ENCODE results near the gene DAB1.

The DAB1 gene

GRCh38 chr1:57407928-57408327 is 15.9 kb downstream of the DAB1 start:
- no peak overlapping the region for H3K4me3 ChIP-seq (ENCODE audit: low read length in 2 of 2)
- peaks cover 4 to 5% of the 10 kb centered on the region in 2 donors for H3K4me1 ChIP-seq (ENCODE audit: control insufficient read depth in 2 of 2, insufficient read depth in 1 of 2, low read depth in 1 of 2, low read length in 2 of 2)
- H3K27me3 ChIP-seq (ENCODE audit: control insufficient read depth in 3 of 3, insufficient read depth in 3 of 3, low read depth in 1 of 3, low read length in 3 of 3), result no peaks in the 10 kb centered on the region
- peaks cover 2% of the 10 kb centered on the region for H3K79me1 ChIP-seq (ENCODE audit: low read depth, low read length)
- no peak overlapping the region for H2BK5ac ChIP-seq (ENCODE audit: low read length)
- no peak overlapping the region for H3K4ac ChIP-seq (ENCODE audit: low read length)
- no peak overlapping the region for H3K18ac ChIP-seq (ENCODE audit: low read length)
- WGBS, 2 donors (ENCODE audit: extremely low coverage in 2 of 2, insufficient read length in 2 of 2, insufficient replicate concordance in 1 of 2), result no CpG with 5 or more reads among the region's 4 CpGs
- H2BK120ac ChIP-seq (ENCODE audit: low read depth, low read length), result no peak overlapping the region
- DNase-seq (ENCODE audit: low spot score), result no peak
- H2BK15ac ChIP-seq (ENCODE audit: low read length), result no peak overlapping the region
- H4K91ac ChIP-seq (ENCODE audit: low read depth, low read length, poor library complexity), result no peak overlapping the region
- no peak overlapping the region for H4K8ac ChIP-seq (ENCODE audit: low read depth, low read length)
- no peak overlapping the region for H2AK5ac ChIP-seq (ENCODE audit: low read depth, low read length)
- no peak overlapping the region for H3K9ac ChIP-seq (ENCODE audit: low read depth, low read length, poor library complexity)
- no peak overlapping the region for H3K4me2 ChIP-seq (ENCODE audit: insufficient read depth, low read length, poor library complexity, severe bottlenecking)
- no peak overlapping the region for H3K23ac ChIP-seq (ENCODE audit: low read depth, low read length, poor library complexity)
- no peak overlapping the region for H2AFZ ChIP-seq (ENCODE audit: low read length)
- peaks cover 0 to 8% of the 10 kb centered on the region in 2 donors for H3K9me3 ChIP-seq (replicated peaks in 1 of 2; ENCODE audit: control insufficient read depth in 2 of 2, insufficient read depth in 1 of 2, low read depth in 1 of 2, low read length in 2 of 2)
- no peak overlapping the region for H3K14ac ChIP-seq (ENCODE audit: low read length)
- no peak overlapping the region for H3K27ac ChIP-seq (replicated peaks; ENCODE audit: low read length)
- no peaks in the 10 kb centered on the region for H3K36me3 ChIP-seq (replicated peaks in 1 of 2; ENCODE audit: control insufficient read depth in 2 of 2, insufficient read depth in 2 of 2, low read length in 2 of 2)
- no peak overlapping the region for H2BK12ac ChIP-seq (ENCODE audit: low read length)

GRCh38 chr1:57406428-57406970 is 17.4 kb downstream of the DAB1 start:
- Histone ChIP-seq H3K4me1 (ENCODE audit: control insufficient read depth in 2 of 2, insufficient read depth in 1 of 2, low read depth in 1 of 2, low read length in 2 of 2) (peaks cover 4 to 5% of the 10 kb centered on the region in 2 donors), H3K4me3 (ENCODE audit: low read length in 2 of 2) (no peak overlapping the region), H3K14ac (ENCODE audit: low read length) (no peak overlapping the region), H2BK15ac (ENCODE audit: low read length) (no peak overlapping the region), H2AK5ac (ENCODE audit: low read depth, low read length) (no peak overlapping the region), H3K23ac (ENCODE audit: low read depth, low read length, poor library complexity) (no peak overlapping the region), H4K91ac (ENCODE audit: low read depth, low read length, poor library complexity) (no peak overlapping the region), H3K9me3 (replicated peaks in 1 of 2; ENCODE audit: control insufficient read depth in 2 of 2, insufficient read depth in 1 of 2, low read depth in 1 of 2, low read length in 2 of 2) (no peaks in the 10 kb centered on the region), H2AFZ (ENCODE audit: low read length) (no peak overlapping the region), H3K4me2 (ENCODE audit: insufficient read depth, low read length, poor library complexity, severe bottlenecking) (no peak overlapping the region), H4K8ac (ENCODE audit: low read depth, low read length) (no peak overlapping the region), H3K9ac (ENCODE audit: low read depth, low read length, poor library complexity) (no peak overlapping the region), H3K27me3 (ENCODE audit: control insufficient read depth in 3 of 3, insufficient read depth in 3 of 3, low read depth in 1 of 3, low read length in 3 of 3) (no peaks in the 10 kb centered on the region), H3K27ac (replicated peaks; ENCODE audit: low read length) (no peak overlapping the region), H2BK12ac (ENCODE audit: low read length) (no peak overlapping the region), H3K36me3 (replicated peaks in 1 of 2; ENCODE audit: control insufficient read depth in 2 of 2, insufficient read depth in 2 of 2, low read length in 2 of 2) (no peaks in the 10 kb centered on the region), H2BK120ac (ENCODE audit: low read depth, low read length) (no peak overlapping the region), H3K4ac (ENCODE audit: low read length) (no peak overlapping the region), H3K18ac (ENCODE audit: low read length) (no peak overlapping the region), H2BK5ac (ENCODE audit: low read length) (no peak overlapping the region), H3K79me1 (ENCODE audit: low read depth, low read length) (peaks cover 2% of the 10 kb centered on the region)
- WGBS, 2 donors (ENCODE audit: extremely low coverage in 2 of 2, insufficient read length in 2 of 2, insufficient replicate concordance in 1 of 2), result no CpG with 5 or more reads among the region's 2 CpGs
- DNase-seq (ENCODE audit: low spot score), result no peak

- Histone ChIP-seq H3K9ac (ENCODE audit: low read depth, low read length, poor library complexity) (no peak overlapping the region), H3K14ac (ENCODE audit: low read length) (no peak overlapping the region), H3K18ac (ENCODE audit: low read length) (no peak overlapping the region), H3K23ac (ENCODE audit: low read depth, low read length, poor library complexity) (no peak overlapping the region), H4K91ac (ENCODE audit: low read depth, low read length, poor library complexity) (no peak overlapping the region), H4K8ac (ENCODE audit: low read depth, low read length) (no peak overlapping the region), H2BK15ac (ENCODE audit: low read length) (no peak overlapping the region), H2AFZ (ENCODE audit: low read length) (no peak overlapping the region), H3K4me2 (ENCODE audit: insufficient read depth, low read length, poor library complexity, severe bottlenecking) (no peak overlapping the region), H3K9me3 (replicated peaks in 1 of 2; ENCODE audit: control insufficient read depth in 2 of 2, insufficient read depth in 1 of 2, low read depth in 1 of 2, low read length in 2 of 2) (no peaks in the 10 kb centered on the region), H3K79me1 (ENCODE audit: low read depth, low read length) (no peaks in the 10 kb centered on the region), H3K4ac (ENCODE audit: low read length) (no peak overlapping the region), H3K27me3 (ENCODE audit: control insufficient read depth in 3 of 3, insufficient read depth in 3 of 3, low read depth in 1 of 3, low read length in 3 of 3) (no peaks in the 10 kb centered on the region), H3K36me3 (replicated peaks in 1 of 2; ENCODE audit: control insufficient read depth in 2 of 2, insufficient read depth in 2 of 2, low read length in 2 of 2) (no peaks in the 10 kb centered on the region), H2BK5ac (ENCODE audit: low read length) (no peak overlapping the region), H3K4me3 (ENCODE audit: low read length in 2 of 2) (no peak overlapping the region), H2BK120ac (ENCODE audit: low read depth, low read length) (no peak overlapping the region), H2AK5ac (ENCODE audit: low read depth, low read length) (no peak overlapping the region), H3K4me1 (ENCODE audit: control insufficient read depth in 2 of 2, insufficient read depth in 1 of 2, low read depth in 1 of 2, low read length in 2 of 2) (peaks cover 4 to 5% of the 10 kb centered on the region in 2 donors), H3K27ac (replicated peaks; ENCODE audit: low read length) (no peak overlapping the region), H2BK12ac (ENCODE audit: low read length) (no peak overlapping the region)
- no CpG with 5 or more reads among the region's 3 CpGs for WGBS, 2 donors (ENCODE audit: extremely low coverage in 2 of 2, insufficient read length in 2 of 2, insufficient replicate concordance in 1 of 2)
- DNase-seq (ENCODE audit: low spot score), result no peak
Measured at GRCh38 chr1:57404884-57405283, 19.0 kb downstream of the DAB1 start.

- no peak overlapping the region for H2BK120ac ChIP-seq (ENCODE audit: low read depth, low read length)
- H3K4ac ChIP-seq (ENCODE audit: low read length), result no peak overlapping the region
- H4K8ac ChIP-seq (ENCODE audit: low read depth, low read length), result no peak overlapping the region
- H3K14ac ChIP-seq (ENCODE audit: low read length), result no peak overlapping the region
- no peak overlapping the region for H2BK5ac ChIP-seq (ENCODE audit: low read length)
- peaks cover 4 to 8% of the 10 kb centered on the region in 2 donors for H3K4me1 ChIP-seq (ENCODE audit: control insufficient read depth in 2 of 2, insufficient read depth in 1 of 2, low read depth in 1 of 2, low read length in 2 of 2)
- H3K9ac ChIP-seq (ENCODE audit: low read depth, low read length, poor library complexity), result no peak overlapping the region
- no peaks in the 10 kb centered on the region for H3K79me1 ChIP-seq (ENCODE audit: low read depth, low read length)
- no peak overlapping the region for H3K4me3 ChIP-seq (ENCODE audit: low read length in 2 of 2)
- DNase-seq (ENCODE audit: low spot score), result no peak
- H3K23ac ChIP-seq (ENCODE audit: low read depth, low read length, poor library complexity), result no peak overlapping the region
- H3K18ac ChIP-seq (ENCODE audit: low read length), result no peak overlapping the region
- H3K27me3 ChIP-seq (ENCODE audit: control insufficient read depth in 3 of 3, insufficient read depth in 3 of 3, low read depth in 1 of 3, low read length in 3 of 3), result no peaks in the 10 kb centered on the region
- H3K4me2 ChIP-seq (ENCODE audit: insufficient read depth, low read length, poor library complexity, severe bottlenecking), result no peak overlapping the region
- no peak overlapping the region for H2BK15ac ChIP-seq (ENCODE audit: low read length)
- no peak overlapping the region for H4K91ac ChIP-seq (ENCODE audit: low read depth, low read length, poor library complexity)
- no peak overlapping the region for H3K27ac ChIP-seq (replicated peaks; ENCODE audit: low read length)
- no peaks in the 10 kb centered on the region for H3K9me3 ChIP-seq (replicated peaks in 1 of 2; ENCODE audit: control insufficient read depth in 2 of 2, insufficient read depth in 1 of 2, low read depth in 1 of 2, low read length in 2 of 2)
- H3K36me3 ChIP-seq (replicated peaks in 1 of 2; ENCODE audit: control insufficient read depth in 2 of 2, insufficient read depth in 2 of 2, low read length in 2 of 2), result no peaks in the 10 kb centered on the region
- no peak overlapping the region for H2AK5ac ChIP-seq (ENCODE audit: low read depth, low read length)
- H2BK12ac ChIP-seq (ENCODE audit: low read length), result no peak overlapping the region
- H2AFZ ChIP-seq (ENCODE audit: low read length), result no peak overlapping the region
- no CpG with 5 or more reads among the region's 1 CpG for WGBS, 2 donors (ENCODE audit: extremely low coverage in 2 of 2, insufficient read length in 2 of 2, insufficient replicate concordance in 1 of 2)
Measured at GRCh38 chr1:57403201-57403600, 20.7 kb downstream of the DAB1 start.

All from neuronal stem cell (in vitro differentiated cells).